Naive B cell (primary cell): ENCODE measurements around the gene ADGRL1. TPM values are rescaled to one million over a fixed set of nuclear protein-coding genes. Genes with fewer than 3 reads are reported as not detected.

ENCODE experiments used
- ATAC-seq, 2 donors: fragments of 150-1000 bp; cut with Tn5 transposase; 2 replicates each; pipeline ENCODE4 v1.10.0; 2021; ENCODE audit warnings: low read depth in 2 of 2, mild to moderate bottlenecking in 2 of 2, moderate library complexity in 2 of 2
- DNase-seq: peaks from one replicate; pipeline ENCODE4 v3.0.0; 2022
- H3K27ac Mint-ChIP-seq, 6 donors: one replicate each; pipeline ENCODE4 v1.8.0; 2020 to 2022; ENCODE audit warnings: mild to moderate bottlenecking in 6 of 6, mixed read lengths in 6 of 6, moderate library complexity in 5 of 6, inconsistent platforms in 2 of 6
- H3K27me3 Mint-ChIP-seq, 3 donors: one replicate each; pipeline ENCODE4 v1.8.0; 2021 to 2022; ENCODE audit warnings: mixed read lengths in 3 of 3, mild to moderate bottlenecking in 1 of 3
- H3K36me3 Mint-ChIP-seq, 2 donors: one replicate each; pipeline ENCODE4 v1.8.0; 2020 to 2022; ENCODE audit warnings: mixed read lengths in 2 of 2, inconsistent platforms in 1 of 2, mild to moderate bottlenecking in 1 of 2
- H3K4me1 Mint-ChIP-seq, 3 donors: one replicate each; pipeline ENCODE4 v1.8.0; 2020 to 2022; ENCODE audit warnings: mixed read lengths in 3 of 3, inconsistent platforms in 1 of 3, mild to moderate bottlenecking in 1 of 3, moderate library complexity in 1 of 3
- H3K4me3 Mint-ChIP-seq, 8 donors: one replicate each; pipeline ENCODE4 v1.8.0; 2020 to 2022; ENCODE audit warnings: mild to moderate bottlenecking in 8 of 8, mixed read lengths in 8 of 8, moderate library complexity in 8 of 8, inconsistent platforms in 2 of 8
- H3K9me3 Mint-ChIP-seq, 7 donors: one replicate each; pipeline ENCODE4 v1.8.0; 2020 to 2022; ENCODE audit warnings: mixed read lengths in 7 of 7, mild to moderate bottlenecking in 5 of 7, inconsistent platforms in 2 of 7, moderate library complexity in 1 of 7
- polyA plus RNA-seq, 6 donors: library from polyadenylated mRNA; unstranded; fragments of 300-500 nt; fragmentation: Illumina TruSeq; gene quantifications; one replicate each; pipeline ENCODE4 v1.2.3, GENCODE V29; 2021; ENCODE audit warnings: low read depth in 6 of 6

The ADGRL1 gene
- polyA plus RNA-seq, 6 donors from 2014 or later: not detected

GRCh38 chr19:14175351-14175792 is 30.6 kb downstream of the ADGRL1 start:
- no peak overlapping the region for H3K4me3 Mint-ChIP-seq
- DNase-seq (no peak), ATAC-seq (no peak)
- peaks cover 4 to 7% (median 6%) of the 10 kb centered on the region in 3 donors for H3K4me1 Mint-ChIP-seq
- no peak overlapping the region for H3K27ac Mint-ChIP-seq
- H3K27me3 Mint-ChIP-seq: no peaks in the 10 kb centered on the region
- H3K36me3 Mint-ChIP-seq: no peaks in the 10 kb centered on the region
- no peaks in the 10 kb centered on the region for H3K9me3 Mint-ChIP-seq

GRCh38 chr19:14174883-14175282 is 31.1 kb downstream of the ADGRL1 start:
- Mint-ChIP-seq H3K27me3 (no peaks in the 10 kb centered on the region), H3K4me1 (peaks cover 6 to 7% (median 6%) of the 10 kb centered on the region in 3 donors), H3K4me3 (no peak overlapping the region), H3K27ac (peak overlapping the region in 2 of 6 donors; percentile 13 to 47), H3K36me3 (no peaks in the 10 kb centered on the region), H3K9me3 (no peaks in the 10 kb centered on the region)
- no peak for ATAC-seq
- DNase-seq: no peak

- Mint-ChIP-seq H3K27me3 (peaks cover 0 to 13% (median 5%) of the 10 kb centered on the region in 3 donors), H3K36me3 (no peaks in the 10 kb centered on the region), H3K27ac (no peak overlapping the region), H3K9me3 (no peaks in the 10 kb centered on the region), H3K4me1 (peaks cover 25 to 31% (median 30%) of the 10 kb centered on the region in 3 donors), H3K4me3 (peak overlapping the region in 1 of 8 donors; percentile 3)
- DNase-seq (no peak), ATAC-seq (no peak)
These were observed 37.0 kb downstream of the ADGRL1 start for GRCh38 chr19:14168993-14169392.

GRCh38 chr19:14168259-14168972 is 37.6 kb downstream of the ADGRL1 start:
- no peak for DNase-seq
- Mint-ChIP-seq H3K9me3 (no peaks in the 10 kb centered on the region), H3K27ac (no peak overlapping the region), H3K27me3 (peaks cover 0 to 13% (median 5%) of the 10 kb centered on the region in 3 donors), H3K4me3 (peak overlapping the region in 6 of 8 donors; percentile 15 to 70 (median 57)), H3K36me3 (no peaks in the 10 kb centered on the region), H3K4me1 (peaks cover 25 to 31% (median 30%) of the 10 kb centered on the region in 3 donors)
- no peak for ATAC-seq

GRCh38 chr19:14167576-14168138 is 38.3 kb downstream of the ADGRL1 start:
- peaks cover 0 to 13% (median 5%) of the 10 kb centered on the region in 3 donors for H3K27me3 Mint-ChIP-seq
- H3K36me3 Mint-ChIP-seq: no peaks in the 10 kb centered on the region
- H3K9me3 Mint-ChIP-seq: no peaks in the 10 kb centered on the region
- ATAC-seq (peak; percentile 81 to 85), DNase-seq (peak; percentile 24)
- H3K4me3 Mint-ChIP-seq: peak overlapping the region; percentile 71 to 90 (median 86)
- peak overlapping the region in 5 of 6 donors; percentile 51 to 91 (median 79) for H3K27ac Mint-ChIP-seq
- H3K4me1 Mint-ChIP-seq: peaks cover 25 to 31% (median 30%) of the 10 kb centered on the region in 3 donors

- Mint-ChIP-seq H3K4me3 (peak overlapping the region; percentile 71 to 90 (median 86)), H3K27me3 (peaks cover 0 to 13% (median 5%) of the 10 kb centered on the region in 3 donors), H3K4me1 (peaks cover 25 to 31% (median 30%) of the 10 kb centered on the region in 3 donors), H3K9me3 (no peaks in the 10 kb centered on the region), H3K36me3 (no peaks in the 10 kb centered on the region), H3K27ac (peak overlapping the region in 5 of 6 donors; percentile 51 to 91 (median 83))
- no peak for DNase-seq
- ATAC-seq: peak; percentile 14 to 19
These were observed 38.9 kb downstream of the ADGRL1 start for GRCh38 chr19:14166999-14167575.

GRCh38 chr19:14165990-14166830 is 39.8 kb downstream of the ADGRL1 start:
- peaks cover 0 to 13% (median 5%) of the 10 kb centered on the region in 3 donors for H3K27me3 Mint-ChIP-seq
- ATAC-seq (peak in 1 of 2 donors; percentile 19), DNase-seq (no peak)
- H3K27ac Mint-ChIP-seq: peak overlapping the region in 5 of 6 donors; percentile 51 to 91 (median 86)
- peaks cover 25 to 31% (median 30%) of the 10 kb centered on the region in 3 donors for H3K4me1 Mint-ChIP-seq
- no peaks in the 10 kb centered on the region for H3K9me3 Mint-ChIP-seq
- peak overlapping the region; percentile 71 to 90 (median 86) for H3K4me3 Mint-ChIP-seq
- no peaks in the 10 kb centered on the region for H3K36me3 Mint-ChIP-seq

- Mint-ChIP-seq H3K36me3 (no peaks in the 10 kb centered on the region), H3K4me3 (peak overlapping the region in 1 of 8 donors; percentile 84), H3K9me3 (no peaks in the 10 kb centered on the region), H3K27ac (no peak overlapping the region), H3K27me3 (peaks cover 0 to 13% (median 5%) of the 10 kb centered on the region in 3 donors), H3K4me1 (peaks cover 25 to 30% (median 29%) of the 10 kb centered on the region in 3 donors)
- DNase-seq (no peak), ATAC-seq (no peak)
These were observed 41.1 kb downstream of the ADGRL1 start for GRCh38 chr19:14164724-14165493.

- no peak overlapping the region for H3K27ac Mint-ChIP-seq
- H3K27me3 Mint-ChIP-seq: peaks cover 0 to 13% (median 5%) of the 10 kb centered on the region in 3 donors
- no peak for DNase-seq
- H3K36me3 Mint-ChIP-seq: no peaks in the 10 kb centered on the region
- peaks cover 25 to 32% (median 30%) of the 10 kb centered on the region in 3 donors for H3K4me1 Mint-ChIP-seq
- ATAC-seq: no peak
- no peaks in the 10 kb centered on the region for H3K9me3 Mint-ChIP-seq
- peak overlapping the region in 2 of 8 donors; percentile 56 to 64 for H3K4me3 Mint-ChIP-seq
These were observed 41.9 kb downstream of the ADGRL1 start for GRCh38 chr19:14164082-14164481.

- H3K36me3 Mint-ChIP-seq: no peaks in the 10 kb centered on the region
- peaks cover 0 to 13% (median 5%) of the 10 kb centered on the region in 3 donors for H3K27me3 Mint-ChIP-seq
- ATAC-seq (no peak), DNase-seq (no peak)
- H3K27ac Mint-ChIP-seq: no peak overlapping the region
- H3K4me3 Mint-ChIP-seq: peak overlapping the region in 1 of 8 donors; percentile 25
- H3K4me1 Mint-ChIP-seq: peaks cover 19 to 24% (median 22%) of the 10 kb centered on the region in 3 donors
- H3K9me3 Mint-ChIP-seq: no peaks in the 10 kb centered on the region
These were observed 43.1 kb downstream of the ADGRL1 start for GRCh38 chr19:14162871-14163297.

- DNase-seq (no peak), ATAC-seq (no peak)
- Mint-ChIP-seq H3K9me3 (no peaks in the 10 kb centered on the region), H3K4me1 (peaks cover 5 to 11% (median 7%) of the 10 kb centered on the region in 3 donors), H3K27me3 (peaks cover 0 to 9% (median 2%) of the 10 kb centered on the region in 3 donors), H3K4me3 (no peak overlapping the region), H3K36me3 (no peaks in the 10 kb centered on the region), H3K27ac (peak overlapping the region in 1 of 6 donors; percentile 49)
These were observed 44.7 kb downstream of the ADGRL1 start for GRCh38 chr19:14161305-14161704.

- no peak overlapping the region for H3K27ac Mint-ChIP-seq
- no peak overlapping the region for H3K4me3 Mint-ChIP-seq
- no peaks in the 10 kb centered on the region for H3K27me3 Mint-ChIP-seq
- H3K36me3 Mint-ChIP-seq: no peaks in the 10 kb centered on the region
- H3K9me3 Mint-ChIP-seq: no peaks in the 10 kb centered on the region
- H3K4me1 Mint-ChIP-seq: peaks cover 0 to 3% (median 0%) of the 10 kb centered on the region in 3 donors
- ATAC-seq (no peak), DNase-seq (no peak)
These were observed 45.8 kb downstream of the ADGRL1 start for GRCh38 chr19:14160017-14160703.
